ENCODE results near the gene CCDC175. TPM values are rescaled to one million over a fixed set of nuclear protein-coding genes. Genes with fewer than 3 reads are reported as not detected.

CCDC175 gene
- total RNA-seq, 1 experiment from 2014 or later, result not detected

DNA sequence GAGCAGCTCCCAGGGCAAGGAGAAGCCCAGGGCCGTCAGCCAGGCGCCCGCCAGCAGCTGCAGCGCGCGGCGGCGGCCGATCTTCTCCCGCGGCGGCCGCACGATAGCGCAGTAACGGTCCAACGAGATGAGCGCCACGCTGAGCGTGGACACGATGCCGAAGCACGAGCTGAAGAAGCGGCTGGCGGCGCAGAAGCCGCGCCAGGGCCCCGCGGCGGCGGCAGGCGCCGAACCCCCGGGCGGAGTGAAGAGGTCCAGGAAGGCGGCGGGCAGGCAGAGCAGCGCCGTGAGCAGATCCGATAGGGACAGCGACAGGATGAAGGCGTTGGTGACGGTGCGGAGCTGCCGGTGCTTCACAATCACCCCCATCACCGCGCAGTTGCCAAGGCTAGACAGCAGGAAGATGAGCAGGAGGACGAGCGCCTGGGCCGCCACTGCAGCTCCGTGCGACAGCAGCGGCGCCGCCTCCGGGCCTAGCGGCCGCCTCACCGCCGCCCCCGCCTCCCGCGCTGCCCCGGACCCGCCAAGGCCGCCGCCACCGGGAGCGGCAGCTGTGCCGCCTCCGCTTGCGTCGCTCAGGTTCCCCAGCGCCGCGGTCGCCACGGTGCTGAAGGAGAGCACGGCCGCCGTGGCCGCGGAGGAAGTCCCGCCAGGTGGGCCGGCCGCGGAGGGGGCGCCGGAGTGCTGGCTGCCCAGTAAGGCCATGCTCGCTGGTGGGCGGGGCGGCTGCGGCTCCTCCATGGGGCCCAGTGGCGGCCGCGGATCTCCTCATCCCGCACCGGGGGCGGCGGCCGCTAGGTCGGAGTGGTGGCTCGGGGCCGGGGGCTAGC, 111.9 kb downstream of the CCDC175 start:
- H3K9ac ChIP-seq (ENCODE audit: low read length), result no peak overlapping the region
- no peak overlapping the region for H3K27ac ChIP-seq (ENCODE audit: low read depth, low read length)
- no peaks in the 10 kb centered on the region for H3K9me2 ChIP-seq (ENCODE audit: insufficient read depth)
- H2AFZ ChIP-seq (ENCODE audit: low read depth, low read length, poor library complexity, severe bottlenecking), result no peak overlapping the region
- CTCF ChIA-PET, result no interaction called here
- no peak overlapping the region for H3K4me3 ChIP-seq (replicated peaks in 1 of 2; ENCODE audit: low read depth in 1 of 2, low read length in 2 of 2)
- BruUV-seq (replicated peaks), result no TSS peak
- intact Hi-C loops (cut with micrococcal nuclease), result no loop called here
- H4K20me1 ChIP-seq (ENCODE audit: insufficient read depth), result no peaks in the 10 kb centered on the region
- 0 out of 4 replicates have a peak, but pooled peaks cover 2 to 14% of the 10 kb centered on the region in 2 experiments for H3K36me3 ChIP-seq (ENCODE audit: control insufficient read depth in 1 of 2, insufficient read depth in 2 of 2, low read length in 2 of 2)
- no peaks in the 10 kb centered on the region for H3K79me2 ChIP-seq (ENCODE audit: insufficient read depth, low read length)
- TF ChIP-seq SP1 (IDR thresholded peaks at IDR 0.05; ENCODE audit: low read depth) (no peak), EZH2phosphoT487 (IDR thresholded peaks at IDR 0.05; ENCODE audit: borderline replicate concordance) (no peak), FOSL1 (IDR thresholded peaks at IDR 0.05; ENCODE audit: low read depth) (no peak), EZH2 (IDR thresholded peaks at IDR 0.05) (no peak), SIN3A (IDR thresholded peaks at IDR 0.05; ENCODE audit: low read depth) (no peak), ZNF274 (IDR thresholded peaks at IDR 0.05; ENCODE audit: low read depth, low read length) (no peak), POLR2AphosphoS5 (IDR thresholded peaks at IDR 0.05; ENCODE audit: low read depth, low read length) (no peak), ELF1 (IDR thresholded peaks at IDR 0.05; ENCODE audit: borderline replicate concordance, low read depth) (no peak), RAD21 (IDR thresholded peaks at IDR 0.05; ENCODE audit: low read depth) (no peak), TCF7L2 (IDR thresholded peaks at IDR 0.05; ENCODE audit: borderline replicate concordance, extremely low read depth, insufficient read depth, insufficient read length) (no peak), POLR2A (IDR thresholded peaks at IDR 0.05; ENCODE audit: borderline replicate concordance, extremely low read depth, insufficient read depth, insufficient read length) (no peak), CBX3 (IDR thresholded peaks at IDR 0.05; ENCODE audit: low read depth) (no peak), EGR1 (IDR thresholded peaks at IDR 0.05; ENCODE audit: low read depth) (no peak), CEBPB (IDR thresholded peaks at IDR 0.05; ENCODE audit: low read depth) (no peak), REST (IDR thresholded peaks at IDR 0.05; ENCODE audit: low read depth) (no peak), SRF (IDR thresholded peaks at IDR 0.05; ENCODE audit: low read depth) (no peak), CTCF (IDR thresholded peaks at IDR 0.05 in 2 of 3, conservative IDR thresholded peaks at IDR 0.05 in 1 of 3; ENCODE audit: borderline replicate concordance in 1 of 3, insufficient read depth in 1 of 3, low read depth in 2 of 3, low read length in 2 of 3) (no peak), JUND (IDR thresholded peaks at IDR 0.05) (no peak)
- TF ChIP-seq, protein P1, sequence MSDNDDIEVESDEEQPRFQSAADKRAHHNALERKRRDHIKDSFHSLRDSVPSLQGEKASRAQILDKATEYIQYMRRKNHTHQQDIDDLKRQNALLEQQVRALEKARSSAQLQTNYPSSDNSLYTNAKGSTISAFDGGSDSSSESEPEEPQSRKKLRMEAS (IDR thresholded peaks at IDR 0.05), result no peak
- ATAC-seq (no peak), DNase-seq (ENCODE audit: low read depth, low spot score) (no peak)
- no peaks in the 10 kb centered on the region for H3K27me3 ChIP-seq (ENCODE audit: insufficient read depth, low read length)
- H3K4me2 ChIP-seq (ENCODE audit: low read length), result no peak overlapping the region
- no peaks in the 10 kb centered on the region for H3K4me1 ChIP-seq (ENCODE audit: control insufficient read depth in 1 of 2, insufficient read depth in 2 of 2, low read length in 2 of 2)
- RAD21 ChIA-PET (ENCODE audit: low non-redundant PET in 1 of 2, low total read pairs in 2 of 2, uncharacterized antibody in 2 of 2, unreplicated experiment in 2 of 2), result no interaction called here
- no peaks in the 10 kb centered on the region for H3K9me3 ChIP-seq (ENCODE audit: control insufficient read depth in 1 of 2, insufficient read depth in 1 of 2, low read depth in 1 of 2, low read length in 2 of 2)
- POLR2A ChIA-PET, result no interaction called here

Data from HCT116 (cell line).